ENCODE measurements around the gene CYP26B1.

DNA sequence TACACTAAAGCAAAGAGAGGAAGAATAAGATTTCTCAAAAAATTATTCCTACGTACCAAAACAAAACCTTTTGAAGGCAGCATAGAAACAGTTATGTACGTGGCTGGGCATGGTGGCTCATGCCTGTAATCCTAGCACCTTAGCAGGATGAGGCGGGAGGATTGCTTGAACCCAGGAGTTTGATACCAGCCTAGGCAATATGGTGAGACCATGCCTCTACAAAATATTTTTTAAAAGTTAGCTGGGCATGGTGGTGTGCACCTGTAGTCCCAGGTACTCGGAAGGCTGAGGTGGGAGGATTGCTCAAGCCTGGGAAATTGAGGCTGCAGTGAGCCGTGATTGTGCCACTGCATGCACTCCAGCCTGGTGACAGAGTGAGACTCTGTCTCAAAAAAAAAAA is 14.9 kb upstream of the CYP26B1 start:
- TF ChIP-seq ZC3H4 (CRISPR knock-in tag; IDR thresholded peaks at IDR 0.05; ENCODE audit: borderline replicate concordance): no peak
- TF ChIP-seq, protein P1, sequence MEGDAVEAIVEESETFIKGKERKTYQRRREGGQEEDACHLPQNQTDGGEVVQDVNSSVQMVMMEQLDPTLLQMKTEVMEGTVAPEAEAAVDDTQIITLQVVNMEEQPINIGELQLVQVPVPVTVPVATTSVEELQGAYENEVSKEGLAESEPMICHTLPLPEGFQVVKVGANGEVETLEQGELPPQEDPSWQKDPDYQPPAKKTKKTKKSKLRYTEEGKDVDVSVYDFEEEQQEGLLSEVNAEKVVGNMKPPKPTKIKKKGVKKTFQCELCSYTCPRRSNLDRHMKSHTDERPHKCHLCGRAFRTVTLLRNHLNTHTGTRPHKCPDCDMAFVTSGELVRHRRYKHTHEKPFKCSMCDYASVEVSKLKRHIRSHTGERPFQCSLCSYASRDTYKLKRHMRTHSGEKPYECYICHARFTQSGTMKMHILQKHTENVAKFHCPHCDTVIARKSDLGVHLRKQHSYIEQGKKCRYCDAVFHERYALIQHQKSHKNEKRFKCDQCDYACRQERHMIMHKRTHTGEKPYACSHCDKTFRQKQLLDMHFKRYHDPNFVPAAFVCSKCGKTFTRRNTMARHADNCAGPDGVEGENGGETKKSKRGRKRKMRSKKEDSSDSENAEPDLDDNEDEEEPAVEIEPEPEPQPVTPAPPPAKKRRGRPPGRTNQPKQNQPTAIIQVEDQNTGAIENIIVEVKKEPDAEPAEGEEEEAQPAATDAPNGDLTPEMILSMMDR (IDR thresholded peaks at IDR 0.05 in 2 of 3, conservative IDR thresholded peaks at IDR 0.05 in 1 of 3; ENCODE audit: insufficient read depth in 2 of 3, low read depth in 1 of 3, low read length in 3 of 3): no peak
